GM21576 (cell line): ENCODE results near the gene NUP155.
"Not testable (repeated sequence)": the region's sequence is repeated elsewhere in the genome, so short reads cannot be mapped to it uniquely, and the experiment has no call there.

ENCODE experiments used
- ATAC-seq: cut with Tn5 transposase; IDR thresholded peaks from one replicate; pipeline ENCODE4 v1.9.1; 2021; ENCODE audit warnings: mild to moderate bottlenecking, moderate library complexity; ENCODE audit not compliant: unreplicated experiment

Gene NUP155

GRCh38 chr5:37283214-37283820, 87.6 kb downstream of the NUP155 start:
- no peak for ATAC-seq

DNA sequence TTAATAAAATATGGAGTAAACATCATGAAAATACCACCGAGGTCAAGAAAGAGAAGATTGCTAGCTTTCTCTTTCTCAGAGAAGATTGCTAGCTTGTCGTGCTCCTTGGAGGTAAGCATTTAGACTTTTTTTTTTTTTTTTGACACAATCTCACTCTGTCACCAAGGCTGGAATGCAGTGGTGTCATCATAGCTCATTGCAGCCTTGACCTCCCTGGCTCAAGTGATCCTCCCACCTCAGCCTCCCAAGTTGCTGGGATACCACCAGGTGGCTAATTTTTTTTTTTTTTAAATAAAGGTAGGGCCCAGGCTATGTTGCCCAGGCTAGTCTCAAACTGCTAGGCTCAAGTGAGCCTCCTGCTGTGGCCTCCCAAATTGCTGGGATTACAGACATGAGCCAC, 95.4 kb downstream of the NUP155 start:
- no peak for ATAC-seq

- no peak for ATAC-seq
Observed at GRCh38 chr5:37272511-37272910, 98.4 kb downstream of the NUP155 start.

DNA sequence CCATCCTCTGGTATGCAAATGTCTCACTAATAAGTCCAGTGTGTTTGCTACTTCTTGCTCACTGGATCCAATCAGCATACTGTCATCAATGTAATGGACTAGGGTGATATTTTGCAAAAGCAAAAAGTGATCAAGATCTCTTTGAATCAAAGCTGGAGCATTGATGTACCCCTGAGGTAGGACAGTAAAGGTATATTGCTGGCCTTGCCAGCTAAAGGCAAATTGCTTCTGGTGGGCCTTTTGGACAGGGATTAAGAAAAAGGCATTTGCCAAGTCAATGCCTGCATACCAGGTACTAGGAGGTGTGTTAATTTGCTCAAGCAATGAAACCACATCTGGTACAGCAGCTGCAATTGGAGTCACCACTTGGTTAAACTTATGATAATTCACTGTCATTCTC, 102.8 kb downstream of the NUP155 start:
- not testable (repeated sequence) for ATAC-seq

GRCh38 chr5:37255774-37256358, 115.0 kb downstream of the NUP155 start:
- ATAC-seq, result no peak

DNA sequence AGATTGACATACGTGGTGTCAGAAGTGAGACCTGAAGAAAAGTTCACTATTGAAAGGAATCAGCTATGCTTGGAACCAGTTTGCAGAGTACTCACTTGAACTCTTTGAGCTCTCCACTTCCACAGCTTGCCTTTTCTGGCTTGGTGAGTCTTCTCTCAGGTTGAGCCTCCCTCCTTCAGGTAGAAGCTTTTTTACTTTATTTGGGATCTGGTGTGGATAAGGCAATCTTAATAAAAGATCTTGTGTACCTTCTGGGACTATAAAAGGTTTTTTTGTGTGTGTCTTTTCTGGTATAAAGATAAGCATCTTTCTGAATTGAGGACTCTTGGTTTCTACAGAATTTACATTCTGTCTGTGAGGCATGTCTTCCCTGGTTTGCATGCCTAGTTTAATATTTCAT, 116.3 kb downstream of the NUP155 start:
- ATAC-seq, result no peak

GRCh38 chr5:37251665-37252064, 119.2 kb downstream of the NUP155 start:
- no peak for ATAC-seq

- no peak for ATAC-seq
Observed at GRCh38 chr5:37249815-37250164, 121.1 kb downstream of the NUP155 start.

DNA sequence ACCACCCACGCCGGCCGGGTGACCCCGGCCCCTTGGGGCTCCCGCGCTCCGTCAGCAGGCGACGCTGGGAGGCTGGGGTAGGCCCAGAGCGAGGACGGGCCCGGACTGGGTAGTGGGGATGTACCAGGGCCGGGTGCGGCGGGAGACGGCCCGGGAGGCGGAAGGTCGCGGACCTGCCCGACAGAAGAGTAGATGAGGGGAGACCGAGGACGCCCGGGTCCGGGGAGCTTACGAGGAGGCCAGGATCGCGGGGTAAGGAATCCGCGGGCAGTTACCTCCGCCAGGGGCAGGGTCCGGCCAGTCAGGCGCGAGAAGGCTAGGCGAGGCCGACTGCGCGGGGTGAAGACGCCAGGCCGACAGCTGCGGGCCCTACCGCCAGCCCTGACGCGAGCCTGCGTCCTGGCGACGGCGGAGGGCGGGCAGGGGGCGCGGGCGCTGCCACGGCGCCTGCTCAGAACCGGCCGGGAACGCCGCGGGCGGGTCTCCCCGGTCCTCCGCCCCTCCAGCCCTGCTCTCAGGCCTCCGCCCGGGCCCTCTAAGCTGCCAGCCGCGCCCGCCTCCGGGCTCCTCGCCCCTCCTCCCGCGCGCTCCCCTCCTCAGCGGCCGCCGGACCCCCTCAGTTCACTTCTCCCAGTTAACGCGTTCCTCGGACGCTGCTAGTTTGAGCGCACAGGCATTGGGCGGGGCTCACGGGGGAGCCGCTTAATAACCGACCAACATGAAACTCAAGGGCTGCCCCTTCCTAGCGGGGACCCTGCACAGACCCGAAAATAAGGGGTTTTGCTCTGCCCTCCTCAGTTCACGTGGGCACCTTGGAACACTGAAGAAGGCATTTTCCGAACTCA, 121.7 kb downstream of the NUP155 start, which contains the start of gene CPLANE1:
TSS of gene CPLANE1 (minus strand) at position 407 of the 845 bp plus-strand sequence. CDS start 1,678 bp downstream, outside the sequence.
- ATAC-seq, result peak; percentile 83

- no peak for ATAC-seq
Observed at GRCh38 chr5:37248421-37248969, 122.4 kb downstream of the NUP155 start.

DNA sequence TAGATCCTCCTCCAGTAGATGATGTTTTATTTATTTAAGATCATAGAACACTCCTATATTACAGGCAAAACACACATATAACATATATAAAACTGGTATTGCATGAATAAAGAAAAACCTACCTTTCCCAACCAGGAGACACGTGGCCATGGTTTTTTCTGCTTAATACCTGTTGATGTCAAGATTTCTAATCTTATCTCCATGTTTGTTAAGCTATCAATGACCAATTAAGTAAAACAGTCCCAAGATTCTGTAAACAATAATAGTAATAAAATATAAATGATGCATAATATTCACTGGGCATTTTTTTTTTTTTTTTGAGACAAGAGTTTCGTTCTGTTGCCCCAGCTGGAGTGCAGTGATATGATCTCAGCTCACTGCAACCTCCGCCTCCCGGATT, 123.4 kb downstream of the NUP155 start:
- no peak for ATAC-seq

- no peak for ATAC-seq
Observed at GRCh38 chr5:37247036-37247435, 123.9 kb downstream of the NUP155 start.
